HG03442 (cell line): Measurements from ENCODE around the gene WNT3.
"Not testable (repeated sequence)": the region's sequence is repeated elsewhere in the genome, so short reads cannot be mapped to it uniquely, and the experiment has no call there.

Experiments used
- ATAC-seq: cut with Tn5 transposase; IDR thresholded peaks from one replicate; pipeline ENCODE4 v1.9.1; 2021; ENCODE audit warnings: mild to moderate bottlenecking, moderate library complexity; ENCODE audit not compliant: unreplicated experiment

WNT3 gene, protein sequence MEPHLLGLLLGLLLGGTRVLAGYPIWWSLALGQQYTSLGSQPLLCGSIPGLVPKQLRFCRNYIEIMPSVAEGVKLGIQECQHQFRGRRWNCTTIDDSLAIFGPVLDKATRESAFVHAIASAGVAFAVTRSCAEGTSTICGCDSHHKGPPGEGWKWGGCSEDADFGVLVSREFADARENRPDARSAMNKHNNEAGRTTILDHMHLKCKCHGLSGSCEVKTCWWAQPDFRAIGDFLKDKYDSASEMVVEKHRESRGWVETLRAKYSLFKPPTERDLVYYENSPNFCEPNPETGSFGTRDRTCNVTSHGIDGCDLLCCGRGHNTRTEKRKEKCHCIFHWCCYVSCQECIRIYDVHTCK

DNA sequence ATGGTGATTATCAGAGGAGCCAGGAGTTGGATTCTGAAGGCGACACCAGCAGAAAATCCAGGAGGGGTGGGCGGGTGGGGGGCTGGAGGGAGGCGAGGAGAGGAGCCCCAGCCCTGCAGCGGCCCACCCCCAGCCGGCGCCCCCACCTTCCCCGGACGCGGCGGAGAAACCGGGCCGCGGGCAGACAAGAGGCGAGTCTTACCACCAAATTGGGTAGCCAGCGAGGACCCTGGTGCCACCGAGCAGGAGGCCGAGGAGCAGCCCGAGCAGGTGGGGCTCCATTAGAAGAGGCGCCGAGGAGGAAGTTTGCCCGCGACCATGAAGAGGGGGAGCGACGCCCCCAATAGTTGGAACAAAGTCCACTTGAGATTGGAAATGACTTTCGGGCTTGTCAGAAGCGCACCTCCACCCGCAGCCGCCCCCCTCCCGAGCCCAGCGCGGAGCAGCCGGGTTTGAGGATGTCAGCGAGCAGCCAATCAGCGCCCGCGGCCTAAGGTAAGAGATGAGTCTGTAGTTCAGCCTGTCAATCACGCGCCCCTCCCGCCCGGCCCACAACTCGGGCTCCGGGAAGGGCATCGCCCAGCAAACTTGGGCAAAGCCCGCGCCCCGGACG, at the start of gene WNT3:
Gene WNT3, minus strand, starts transcription at position 377 of the 613 bp plus-strand sequence. Its CDS starts 95 bp downstream, at position 282.
- no peak for ATAC-seq

- ATAC-seq: no peak
Observed at GRCh38 chr17:46866747-46867146, 48.3 kb upstream of the WNT3 start.

DNA sequence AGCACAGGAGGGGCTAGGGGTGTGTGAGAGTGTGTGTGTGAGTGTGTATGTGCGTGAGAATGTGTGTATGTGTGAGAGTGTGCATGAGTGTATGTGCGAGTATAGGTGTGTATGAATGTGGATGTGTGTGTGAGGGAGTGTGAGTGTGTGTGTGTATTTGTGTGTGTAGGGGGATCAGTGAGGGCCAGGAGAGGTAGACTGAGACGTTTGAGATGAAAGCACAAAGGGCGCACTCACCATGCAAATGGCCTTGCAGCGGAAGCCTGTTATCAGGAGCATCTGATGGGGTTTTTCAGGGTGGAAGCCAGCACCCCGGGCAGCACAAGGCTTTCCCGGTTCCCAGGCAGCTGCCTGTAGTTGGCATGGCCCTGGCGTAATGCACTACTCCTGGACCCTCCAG, 47.8 kb upstream of the WNT3 start:
- no peak for ATAC-seq

DNA sequence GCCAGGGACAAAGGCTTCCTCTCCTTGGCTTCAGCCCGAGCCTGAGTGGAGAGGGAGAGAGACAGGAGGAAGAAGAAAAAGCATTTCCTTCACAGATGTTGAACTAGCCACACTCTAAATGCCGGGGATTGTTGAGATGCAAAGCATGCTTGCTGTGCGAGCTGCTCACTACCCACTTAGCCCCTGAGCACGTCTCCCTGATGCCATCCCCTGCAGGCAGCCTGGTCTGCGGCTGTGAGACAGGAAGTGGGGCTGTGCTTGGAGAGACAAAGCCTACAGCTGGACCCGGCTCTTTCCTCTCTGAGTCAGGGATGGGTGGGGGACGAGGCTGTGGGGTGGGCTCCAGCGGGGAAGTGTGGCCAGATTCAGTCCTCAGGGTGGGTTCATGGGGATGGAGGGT, 46.6 kb upstream of the WNT3 start:
- no peak for ATAC-seq

DNA sequence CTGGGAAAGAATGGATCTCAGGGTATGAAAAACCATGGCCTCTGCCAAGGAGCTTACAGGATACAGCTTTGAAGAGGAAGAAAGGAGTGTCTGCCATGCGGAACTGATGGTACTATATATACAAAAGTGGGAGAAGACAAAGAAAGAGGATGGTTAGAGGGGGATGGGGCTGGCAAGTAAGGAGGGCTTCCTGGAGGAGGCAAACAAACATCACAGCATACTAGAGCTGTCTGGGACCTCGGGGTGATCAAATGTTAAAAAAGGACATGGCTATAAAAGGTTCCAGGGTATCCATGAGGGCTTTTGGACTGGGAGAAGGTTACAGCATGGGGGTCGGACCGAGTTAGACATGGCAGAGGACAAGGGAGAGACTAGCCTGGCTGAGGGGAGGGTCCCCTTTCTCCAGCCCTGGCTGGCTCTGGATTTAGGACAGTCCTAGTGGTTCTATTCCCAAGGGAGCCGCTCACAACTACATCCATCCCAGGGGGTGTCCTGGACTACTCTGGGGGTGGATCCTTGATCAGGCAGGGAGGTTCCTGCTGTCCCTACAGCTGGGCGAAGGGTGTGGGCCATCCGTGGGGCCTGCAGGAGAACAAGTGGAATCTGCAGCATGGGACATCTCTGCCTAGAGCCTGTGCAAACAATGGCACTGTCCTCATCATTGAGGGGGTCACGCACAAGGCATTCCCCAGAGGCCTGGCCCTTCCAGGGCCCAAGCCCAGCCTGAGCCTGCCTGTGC, 45.1 kb upstream of the WNT3 start:
- no peak for ATAC-seq

DNA sequence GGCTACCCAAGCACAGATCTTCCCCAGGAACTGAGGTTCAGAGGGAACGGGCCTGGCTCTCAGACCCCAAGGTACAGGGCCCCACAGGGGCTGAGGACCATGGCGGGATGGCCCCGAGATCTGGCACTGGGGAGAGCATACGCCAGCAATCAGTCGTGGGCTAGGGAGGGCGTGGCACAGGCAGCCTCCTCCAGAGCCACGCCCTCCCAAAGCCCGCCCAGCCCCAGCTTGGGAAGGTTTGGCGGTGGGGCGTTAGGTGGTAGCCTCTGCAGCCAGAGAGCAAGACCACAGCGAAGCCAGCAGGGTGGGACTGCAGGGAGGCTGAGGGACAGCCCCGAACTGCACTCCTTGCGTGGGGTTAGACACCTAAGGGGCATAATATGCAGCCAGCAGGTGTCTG, 44.5 kb upstream of the WNT3 start:
- ATAC-seq: no peak

GRCh38 chr17:46859996-46860395, 41.5 kb upstream of the WNT3 start:
- ATAC-seq: no peak

DNA sequence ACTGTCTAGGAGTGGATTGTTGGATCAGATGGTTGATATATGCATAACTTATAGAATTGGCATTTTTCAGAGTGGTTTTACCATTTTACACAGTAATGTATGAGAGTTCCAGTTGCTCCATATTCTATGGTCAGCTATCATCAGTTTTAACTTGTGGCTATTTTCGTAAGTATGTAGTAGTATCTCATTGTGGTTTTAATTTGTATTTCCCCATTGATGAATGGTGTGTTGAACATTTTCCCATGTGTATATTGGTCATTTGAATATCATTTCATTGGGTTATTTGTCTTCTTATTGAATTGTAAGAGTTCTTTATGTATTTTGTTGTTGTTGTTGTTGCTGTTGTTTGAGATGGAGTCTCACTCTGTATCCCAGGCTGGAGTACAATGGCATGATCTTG, 39.1 kb upstream of the WNT3 start:
- ATAC-seq: no peak

GRCh38 chr17:46854948-46855347, 36.5 kb upstream of the WNT3 start:
- ATAC-seq: no peak

DNA sequence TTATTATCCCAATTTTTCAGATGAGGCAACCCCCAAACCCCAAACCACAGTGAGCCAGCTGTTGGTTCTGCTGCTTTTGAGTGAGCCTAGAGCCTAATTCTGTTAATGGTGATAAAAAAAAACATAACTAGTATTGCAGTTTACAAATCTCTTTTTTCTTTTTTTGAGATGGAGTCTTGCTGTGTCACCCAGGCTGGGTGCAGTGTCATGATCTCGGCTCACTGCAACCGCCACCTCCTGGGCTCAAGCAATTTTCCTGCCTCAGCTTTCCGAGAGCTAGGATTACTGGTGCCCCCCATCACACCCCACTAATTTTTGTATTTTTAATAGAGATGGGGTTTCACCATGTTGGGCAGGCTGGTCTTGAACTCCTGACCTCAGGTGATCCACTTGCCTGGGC, 36.0 kb upstream of the WNT3 start:
- no peak for ATAC-seq

DNA sequence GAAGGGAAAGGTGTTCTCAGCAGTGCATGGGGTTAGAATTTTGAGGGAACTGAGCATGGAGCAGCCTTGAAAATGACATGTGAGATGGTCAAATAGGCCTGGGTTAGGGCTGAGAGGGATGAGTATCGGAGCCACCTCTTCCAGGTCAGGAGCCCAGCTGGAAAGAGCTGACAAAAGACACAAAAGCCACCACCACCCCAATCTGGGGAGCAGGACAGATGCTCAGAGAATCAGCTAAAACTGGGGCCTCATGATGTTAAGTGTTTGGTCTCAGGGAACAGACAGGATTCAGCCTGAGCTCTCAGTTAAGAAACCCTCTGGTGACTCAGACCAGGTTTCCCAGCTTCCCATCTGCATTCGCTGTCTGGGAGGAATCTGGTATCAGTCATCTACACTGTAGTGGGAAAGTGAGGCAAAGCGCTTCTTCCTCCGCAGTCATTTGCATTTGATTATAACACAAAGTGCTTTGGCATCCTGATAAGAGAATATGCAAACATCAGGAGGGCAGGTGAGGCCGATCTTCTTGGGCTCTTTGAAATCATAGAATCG, 35.5 kb upstream of the WNT3 start:
- ATAC-seq: no peak

- no peak for ATAC-seq
Observed at GRCh38 chr17:46851029-46851741, 32.7 kb upstream of the WNT3 start, which contains the start of gene WNT9B. Gene WNT9B (plus strand): TSS chr17:46851583. CDS start chr17:46851639, 56 bp downstream.

GRCh38 chr17:46850688-46851028, 32.2 kb upstream of the WNT3 start:
- ATAC-seq: no peak

DNA sequence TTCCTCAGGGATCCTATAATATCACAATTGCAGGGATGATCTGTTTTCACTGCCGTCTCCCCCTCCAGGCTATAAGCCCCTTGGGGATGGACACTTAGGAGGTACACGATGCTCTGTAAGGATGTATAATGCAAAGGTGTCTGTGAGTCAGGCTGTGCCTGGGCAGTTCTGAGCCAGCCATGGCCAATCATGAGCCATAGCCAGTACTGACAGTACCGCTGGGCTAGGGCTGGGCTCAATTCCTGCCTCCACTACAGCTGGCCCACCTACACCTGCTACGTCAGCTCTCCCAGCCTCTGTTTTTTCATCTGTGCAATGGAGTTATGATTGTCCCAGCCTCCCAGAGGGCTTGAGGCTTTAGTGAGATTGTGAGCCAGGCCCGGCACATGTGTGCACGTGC, 30.0 kb upstream of the WNT3 start:
- ATAC-seq: no peak

- no peak for ATAC-seq
Observed at GRCh38 chr17:46847204-46848191, 29.0 kb upstream of the WNT3 start.

DNA sequence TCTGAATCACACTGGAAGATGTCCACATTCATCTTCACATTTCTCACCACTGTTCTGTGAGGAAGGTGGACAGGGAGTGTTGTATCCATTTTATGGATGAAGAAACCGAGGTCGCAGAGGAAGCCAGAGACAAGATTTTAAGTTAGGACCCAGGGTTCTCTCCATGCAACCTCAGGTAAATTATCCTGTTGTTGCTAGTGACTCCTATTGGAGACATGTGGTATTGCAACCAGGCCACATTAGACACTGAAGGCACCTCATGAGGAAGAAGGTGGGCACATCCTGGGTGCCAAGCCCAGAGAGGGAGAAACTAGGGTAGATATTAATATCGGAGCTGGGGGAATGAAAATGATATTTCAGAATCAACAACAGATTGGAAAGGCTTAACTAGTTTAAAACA, 24.3 kb upstream of the WNT3 start:
- no peak for ATAC-seq

DNA sequence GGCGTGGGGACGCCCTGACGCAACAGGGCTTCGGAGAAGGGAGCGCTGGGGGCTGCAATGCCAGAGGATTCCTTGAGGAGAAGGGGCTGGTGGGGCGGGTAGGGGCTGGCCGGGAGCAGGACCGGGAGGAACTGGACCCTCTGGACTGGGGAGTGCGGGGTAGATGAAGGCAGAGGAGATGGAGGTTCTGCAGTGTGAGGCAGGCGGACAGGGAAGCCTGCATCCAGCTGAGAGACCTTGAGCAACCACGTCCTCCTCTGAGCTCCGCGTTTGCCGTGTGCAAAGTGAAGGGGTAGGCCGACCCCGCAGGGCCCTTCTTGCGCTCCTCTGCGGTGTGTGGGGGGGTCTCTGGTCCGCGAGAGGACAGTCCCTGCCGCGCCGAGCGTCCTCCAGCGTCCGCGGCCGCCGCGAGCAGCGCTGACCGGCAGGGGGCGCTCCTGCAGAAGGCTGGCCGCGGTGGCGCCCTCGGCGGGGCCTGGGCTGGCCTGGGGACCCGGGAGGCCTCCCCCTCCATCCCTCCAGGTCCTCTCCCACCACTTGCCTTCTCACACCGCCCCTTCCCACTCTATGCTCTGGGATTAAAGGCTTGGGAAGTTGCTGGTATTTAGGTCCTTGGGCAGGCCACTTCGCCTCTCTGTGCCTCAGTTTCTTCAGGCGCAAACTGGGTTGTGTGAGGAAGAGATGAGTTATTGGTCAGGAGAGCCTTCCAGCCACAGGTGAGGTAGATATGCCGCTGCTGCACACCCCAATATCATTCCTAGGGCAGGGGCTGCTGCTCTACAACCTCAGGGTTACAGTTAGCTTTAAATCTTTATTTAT, 23.3 kb upstream of the WNT3 start:
- ATAC-seq: no peak

DNA sequence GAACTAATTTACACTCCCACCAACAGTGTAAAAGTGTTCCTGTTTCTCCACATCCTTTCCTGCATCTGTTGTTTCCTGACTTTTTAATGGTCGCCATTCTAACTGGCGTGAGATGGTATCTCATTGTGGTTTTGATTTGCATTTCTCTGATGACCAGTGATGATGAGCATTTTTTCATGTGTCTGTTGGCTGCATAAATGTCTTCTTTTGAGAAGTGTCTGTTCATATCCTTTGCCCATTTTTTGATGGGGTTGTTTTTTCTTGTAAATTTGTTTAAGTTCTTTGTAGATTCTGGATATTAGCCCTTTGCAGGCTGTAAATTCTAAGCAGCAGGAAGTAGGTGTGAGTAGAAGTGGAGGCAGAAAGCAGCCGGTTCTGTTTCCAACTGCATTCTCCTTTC, 22.1 kb upstream of the WNT3 start:
- ATAC-seq: not testable (repeated sequence)

DNA sequence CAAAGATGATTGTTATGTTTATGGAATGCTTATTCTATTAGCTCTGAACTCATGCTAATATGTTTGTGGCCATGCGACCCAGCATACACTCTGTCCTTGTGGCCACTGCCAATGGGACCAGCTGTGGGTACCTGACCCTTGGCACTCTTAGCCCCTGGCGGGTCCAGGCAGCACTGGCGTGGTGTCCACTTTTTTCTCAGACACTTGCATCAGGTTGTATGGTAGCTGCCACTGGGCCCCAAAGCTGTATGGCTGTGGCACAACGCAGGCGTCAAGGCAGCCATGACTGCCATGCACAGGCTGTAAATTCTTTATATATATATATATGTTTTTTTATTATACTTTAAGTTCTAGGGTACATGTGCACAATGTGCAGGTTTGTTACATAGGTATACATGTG, 20.7 kb upstream of the WNT3 start:
- ATAC-seq: no peak
